ENCODE measurements around the gene ZNF521. TPM values are rescaled to one million over a fixed set of nuclear protein-coding genes. Genes with fewer than 3 reads are reported as not detected.

Gene ZNF521
- total RNA-seq, 1 donor from 2014 or later, result 75.1 TPM

GRCh38 chr18:25019931-25020330, 332.0 kb downstream of the ZNF521 start:
- Mint-ChIP-seq H3K4me3 (no peak overlapping the region), H3K27ac (no peak overlapping the region), H3K9me3 (peaks cover 7% of the 10 kb centered on the region), H3K4me1 (ENCODE audit: unreplicated experiment) (peaks cover 8% of the 10 kb centered on the region), H3K36me3 (no peaks in the 10 kb centered on the region), H3K27me3 (peaks cover 4% of the 10 kb centered on the region)
- DNase-seq (ENCODE audit: extremely low spot score, unreplicated experiment), result no peak
- TF ChIP-seq, protein P1, sequence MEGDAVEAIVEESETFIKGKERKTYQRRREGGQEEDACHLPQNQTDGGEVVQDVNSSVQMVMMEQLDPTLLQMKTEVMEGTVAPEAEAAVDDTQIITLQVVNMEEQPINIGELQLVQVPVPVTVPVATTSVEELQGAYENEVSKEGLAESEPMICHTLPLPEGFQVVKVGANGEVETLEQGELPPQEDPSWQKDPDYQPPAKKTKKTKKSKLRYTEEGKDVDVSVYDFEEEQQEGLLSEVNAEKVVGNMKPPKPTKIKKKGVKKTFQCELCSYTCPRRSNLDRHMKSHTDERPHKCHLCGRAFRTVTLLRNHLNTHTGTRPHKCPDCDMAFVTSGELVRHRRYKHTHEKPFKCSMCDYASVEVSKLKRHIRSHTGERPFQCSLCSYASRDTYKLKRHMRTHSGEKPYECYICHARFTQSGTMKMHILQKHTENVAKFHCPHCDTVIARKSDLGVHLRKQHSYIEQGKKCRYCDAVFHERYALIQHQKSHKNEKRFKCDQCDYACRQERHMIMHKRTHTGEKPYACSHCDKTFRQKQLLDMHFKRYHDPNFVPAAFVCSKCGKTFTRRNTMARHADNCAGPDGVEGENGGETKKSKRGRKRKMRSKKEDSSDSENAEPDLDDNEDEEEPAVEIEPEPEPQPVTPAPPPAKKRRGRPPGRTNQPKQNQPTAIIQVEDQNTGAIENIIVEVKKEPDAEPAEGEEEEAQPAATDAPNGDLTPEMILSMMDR (conservative IDR thresholded peaks at IDR 0.05), result no peak

DNA sequence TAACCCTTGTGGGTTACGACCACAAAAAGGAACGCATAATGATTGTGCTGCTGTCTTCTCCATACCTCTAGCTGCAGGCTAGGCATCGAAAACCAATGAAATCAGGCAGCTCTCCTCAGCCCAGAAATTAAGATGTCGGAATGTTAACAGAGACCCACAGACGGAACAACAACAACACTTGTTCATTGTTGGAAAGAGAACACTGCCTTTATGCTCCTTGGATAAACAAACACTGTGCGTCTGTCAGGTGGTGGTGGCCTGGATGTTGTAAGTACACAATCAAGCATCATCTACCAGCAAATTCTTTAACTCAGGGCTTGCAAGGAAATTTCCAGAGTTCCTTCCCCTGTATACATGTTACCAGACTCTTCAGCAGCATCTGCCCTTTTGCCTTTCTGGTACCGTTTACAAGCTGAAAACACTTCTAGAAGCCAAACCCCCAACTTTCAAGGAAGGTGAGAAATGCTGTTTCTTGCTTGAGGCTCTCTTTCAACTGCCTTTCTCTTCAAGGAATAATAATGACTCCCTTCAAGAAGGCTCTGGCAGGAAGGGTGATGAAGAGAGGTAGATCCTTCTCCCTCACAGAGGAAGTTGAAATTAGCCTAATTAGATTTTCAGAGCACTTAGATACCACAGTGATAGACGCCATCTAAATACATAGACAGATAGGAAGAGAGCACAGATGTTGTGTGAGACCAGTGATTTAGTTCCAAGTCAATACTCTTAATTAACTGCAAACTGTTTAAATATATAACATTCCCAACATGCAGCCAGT, 332.7 kb downstream of the ZNF521 start:
- no peak for DNase-seq (ENCODE audit: extremely low spot score, unreplicated experiment)
- Mint-ChIP-seq H3K4me1 (ENCODE audit: unreplicated experiment) (peaks cover 8% of the 10 kb centered on the region), H3K36me3 (no peaks in the 10 kb centered on the region), H3K4me3 (no peak overlapping the region), H3K27me3 (peaks cover 4% of the 10 kb centered on the region), H3K27ac (no peak overlapping the region), H3K9me3 (peaks cover 7% of the 10 kb centered on the region)
- TF ChIP-seq, protein P1 (conservative IDR thresholded peaks at IDR 0.05), result no peak

- no peaks in the 10 kb centered on the region for H3K36me3 Mint-ChIP-seq
- peaks cover 4% of the 10 kb centered on the region for H3K27me3 Mint-ChIP-seq
- TF ChIP-seq, protein P1 (conservative IDR thresholded peaks at IDR 0.05), result no peak
- peaks cover 10% of the 10 kb centered on the region for H3K9me3 Mint-ChIP-seq
- no peak overlapping the region for H3K27ac Mint-ChIP-seq
- H3K4me3 Mint-ChIP-seq, result no peak overlapping the region
- peaks cover 8% of the 10 kb centered on the region for H3K4me1 Mint-ChIP-seq (ENCODE audit: unreplicated experiment)
- DNase-seq (ENCODE audit: extremely low spot score, unreplicated experiment), result no peak
Observed at GRCh38 chr18:25016666-25017065, 335.3 kb downstream of the ZNF521 start.

DNA sequence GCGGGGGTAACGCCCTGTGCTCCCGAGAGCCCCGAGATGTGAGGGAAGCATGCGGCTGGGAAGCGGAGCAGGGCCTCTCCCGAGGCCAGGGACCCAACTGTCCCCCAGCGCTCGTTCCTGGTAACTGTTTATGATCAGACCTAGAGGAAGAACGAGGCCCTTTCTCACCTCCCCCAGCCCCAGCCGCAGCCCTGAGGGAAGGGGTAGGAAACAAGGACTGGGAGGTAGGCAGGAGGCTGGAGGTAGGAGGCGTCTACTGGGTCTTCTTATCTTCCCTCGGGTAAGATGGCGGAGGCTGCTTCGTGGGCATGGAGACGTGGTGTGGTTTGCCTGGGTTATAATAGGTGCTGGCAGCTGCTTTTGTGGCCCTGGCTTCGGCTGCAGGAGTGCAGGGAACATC, 335.8 kb downstream of the ZNF521 start:
- TF ChIP-seq, protein P1 (conservative IDR thresholded peaks at IDR 0.05), result no peak
- H3K9me3 Mint-ChIP-seq, result peaks cover 6% of the 10 kb centered on the region
- H3K36me3 Mint-ChIP-seq, result no peaks in the 10 kb centered on the region
- DNase-seq (ENCODE audit: extremely low spot score, unreplicated experiment), result no peak
- no peak overlapping the region for H3K27ac Mint-ChIP-seq
- peaks cover 12% of the 10 kb centered on the region for H3K4me1 Mint-ChIP-seq (ENCODE audit: unreplicated experiment)
- H3K27me3 Mint-ChIP-seq, result peaks cover 4% of the 10 kb centered on the region
- H3K4me3 Mint-ChIP-seq, result no peak overlapping the region
